Calu3 (cell line): ENCODE measurements around the gene PLB1. TPM values are rescaled to one million over a fixed set of nuclear protein-coding genes. Genes with fewer than 3 reads are reported as not detected.

Source experiments
- BruUV-seq: library from RNA; stranded (reverse); fragments of 400-500 nt; replicated peaks from 2 replicates; lab custom pipeline; 2021; lab: Mats Ljungman, UMichigan
- CTCF ChIA-PET: fragments of 300-600 bp; sonication (Branson Sonifier 250); formaldehyde crosslinking; loops from one replicate; lab custom pipeline; 2022; ENCODE audit warnings: antibody characterized with exemption; lab: Charles Lee
- DNase-seq: peaks from one replicate; pipeline ENCODE4 v3.0.0; 2022
- H3K27ac Mint-ChIP-seq: one replicate; pipeline ENCODE4 v1.8.0; 2022; ENCODE audit warnings: mixed read lengths; ENCODE audit not compliant: unreplicated experiment
- H3K27me3 Mint-ChIP-seq: one replicate; pipeline ENCODE4 v1.8.0; 2022; ENCODE audit warnings: mixed read lengths; ENCODE audit not compliant: unreplicated experiment
- H3K36me3 Mint-ChIP-seq: one replicate; pipeline ENCODE4 v1.8.0; 2022; ENCODE audit warnings: mild to moderate bottlenecking, moderate library complexity, mixed read lengths; ENCODE audit not compliant: insufficient read depth, unreplicated experiment
- H3K4me1 Mint-ChIP-seq: one replicate; pipeline ENCODE4 v1.8.0; 2022; ENCODE audit warnings: mild to moderate bottlenecking, low read depth, mixed read lengths; ENCODE audit not compliant: unreplicated experiment
- H3K4me3 Mint-ChIP-seq: one replicate; pipeline ENCODE4 v1.8.0; 2022; ENCODE audit warnings: mild to moderate bottlenecking, low read depth, moderate library complexity, mixed read lengths; ENCODE audit not compliant: unreplicated experiment
- H3K9me3 Mint-ChIP-seq: one replicate; pipeline ENCODE4 v1.8.0; 2022; ENCODE audit warnings: low read depth, mixed read lengths; ENCODE audit not compliant: unreplicated experiment
- intact Hi-C: fragments of 100-400 bp; cut with micrococcal nuclease; formaldehyde crosslinking; loops from one replicate; pipeline ENCODE4 v1.10.0; 2022; ENCODE audit not compliant: unreplicated experiment
- total RNA-seq: library from RNA; stranded (reverse); gene quantifications from 2 replicates; pipeline ENCODE4 v1.2.3, GENCODE V29; 2022
- TF ChIP-seq, protein P1 (sequence below): fragments of 200-600 bp; IDR thresholded peaks from one replicate; pipeline ENCODE4 v1.8.0; 2022; ENCODE audit warnings: antibody characterized with exemption; ENCODE audit not compliant: unreplicated experiment

PLB1 gene
- total RNA-seq, 1 experiment from 2014 or later = 1.6 TPM

- intact Hi-C loops = no loop called here
- H3K27ac Mint-ChIP-seq = no peak overlapping the region
- H3K36me3 Mint-ChIP-seq = peaks cover 12% of the 10 kb centered on the region
- no TSS peak for BruUV-seq
- H3K9me3 Mint-ChIP-seq = peaks cover 3% of the 10 kb centered on the region
- H3K27me3 Mint-ChIP-seq = no peaks in the 10 kb centered on the region
- peaks cover 29% of the 10 kb centered on the region for H3K4me1 Mint-ChIP-seq
- DNase-seq = no peak
- TF ChIP-seq, protein P1, sequence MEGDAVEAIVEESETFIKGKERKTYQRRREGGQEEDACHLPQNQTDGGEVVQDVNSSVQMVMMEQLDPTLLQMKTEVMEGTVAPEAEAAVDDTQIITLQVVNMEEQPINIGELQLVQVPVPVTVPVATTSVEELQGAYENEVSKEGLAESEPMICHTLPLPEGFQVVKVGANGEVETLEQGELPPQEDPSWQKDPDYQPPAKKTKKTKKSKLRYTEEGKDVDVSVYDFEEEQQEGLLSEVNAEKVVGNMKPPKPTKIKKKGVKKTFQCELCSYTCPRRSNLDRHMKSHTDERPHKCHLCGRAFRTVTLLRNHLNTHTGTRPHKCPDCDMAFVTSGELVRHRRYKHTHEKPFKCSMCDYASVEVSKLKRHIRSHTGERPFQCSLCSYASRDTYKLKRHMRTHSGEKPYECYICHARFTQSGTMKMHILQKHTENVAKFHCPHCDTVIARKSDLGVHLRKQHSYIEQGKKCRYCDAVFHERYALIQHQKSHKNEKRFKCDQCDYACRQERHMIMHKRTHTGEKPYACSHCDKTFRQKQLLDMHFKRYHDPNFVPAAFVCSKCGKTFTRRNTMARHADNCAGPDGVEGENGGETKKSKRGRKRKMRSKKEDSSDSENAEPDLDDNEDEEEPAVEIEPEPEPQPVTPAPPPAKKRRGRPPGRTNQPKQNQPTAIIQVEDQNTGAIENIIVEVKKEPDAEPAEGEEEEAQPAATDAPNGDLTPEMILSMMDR = no peak
- H3K4me3 Mint-ChIP-seq = no peak overlapping the region
- CTCF ChIA-PET = no interaction called here
Measured at GRCh38 chr2:28628987-28629386, 133.1 kb downstream of the PLB1 start.

DNA sequence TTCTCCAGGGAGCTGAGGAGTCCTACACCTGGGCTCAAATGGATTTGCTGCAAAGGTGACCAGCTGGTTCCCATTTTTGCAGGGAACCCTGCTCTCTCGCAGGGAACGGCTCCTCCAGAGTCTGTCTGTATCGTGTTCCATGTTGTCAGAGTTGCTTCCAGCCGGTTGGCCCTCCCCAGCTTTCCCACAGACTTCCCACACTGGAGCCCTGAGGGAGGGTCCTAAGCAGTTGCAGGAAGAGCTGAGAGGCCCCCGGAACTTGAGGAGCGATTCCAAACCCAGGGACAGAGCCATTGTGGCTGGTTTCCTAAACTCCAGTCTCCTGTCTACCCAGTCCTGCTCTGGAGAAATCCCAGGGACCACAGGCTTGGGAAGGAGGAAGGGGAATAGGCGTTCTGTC, 134.1 kb downstream of the PLB1 start:
- no TSS peak for BruUV-seq
- no peaks in the 10 kb centered on the region for H3K9me3 Mint-ChIP-seq
- TF ChIP-seq, protein P1 = no peak
- no peaks in the 10 kb centered on the region for H3K27me3 Mint-ChIP-seq
- H3K36me3 Mint-ChIP-seq = peaks cover 4% of the 10 kb centered on the region
- CTCF ChIA-PET = interaction anchor here (1.2 kb wide), 1 partner anchor 80 kb away, joined by 3 read pairs; no protein-coding TSS in a partner anchor
- intact Hi-C loops = no loop called here
- H3K27ac Mint-ChIP-seq = no peak overlapping the region
- peaks cover 24% of the 10 kb centered on the region for H3K4me1 Mint-ChIP-seq
- no peak for DNase-seq
- H3K4me3 Mint-ChIP-seq = no peak overlapping the region

GRCh38 chr2:28630341-28630740, 134.5 kb downstream of the PLB1 start:
- Mint-ChIP-seq H3K27ac (no peak overlapping the region), H3K4me3 (no peak overlapping the region), H3K36me3 (no peaks in the 10 kb centered on the region), H3K27me3 (no peaks in the 10 kb centered on the region), H3K4me1 (peaks cover 24% of the 10 kb centered on the region), H3K9me3 (no peaks in the 10 kb centered on the region)
- TF ChIP-seq, protein P1 = no peak
- BruUV-seq = no TSS peak
- no peak for DNase-seq
- intact Hi-C loops = no loop called here
- CTCF ChIA-PET = interaction anchor here (1.2 kb wide), 1 partner anchor 80 kb away, joined by 3 read pairs; no protein-coding TSS in a partner anchor

DNA sequence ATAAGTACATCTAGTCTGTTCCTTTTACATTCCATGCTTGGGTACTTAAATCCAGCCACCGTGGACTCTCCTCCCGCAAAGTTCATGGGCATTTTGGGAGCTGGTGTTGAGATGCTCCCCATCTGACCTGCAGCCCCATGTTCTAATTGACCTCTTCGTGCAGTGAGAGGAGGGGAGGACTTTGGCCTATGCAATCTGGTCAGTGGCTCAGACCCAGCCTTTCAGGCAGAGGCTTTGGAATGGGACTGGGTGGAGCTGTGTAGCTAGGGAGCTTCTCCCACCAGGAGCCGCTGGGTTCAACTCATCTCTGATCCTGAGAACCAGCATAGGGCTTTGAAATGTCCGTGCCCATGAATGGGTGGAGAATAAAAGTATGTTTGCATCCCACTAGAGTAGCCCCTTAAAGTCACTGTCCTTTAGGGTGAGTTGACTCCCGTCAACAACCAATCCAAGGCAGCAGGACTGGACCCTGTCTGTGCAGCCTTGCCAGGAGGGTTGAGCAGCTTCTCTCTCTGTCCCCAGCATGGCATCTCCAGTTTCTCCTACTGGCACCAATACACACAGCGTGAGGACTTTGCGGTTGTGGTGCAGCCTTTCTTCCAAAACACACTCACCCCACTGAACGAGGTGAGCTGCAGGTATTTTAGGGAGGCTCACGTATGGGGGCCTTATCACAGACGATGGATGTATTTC, 135.8 kb downstream of the PLB1 start:
- no peak for DNase-seq
- TF ChIP-seq, protein P1 = no peak
- no TSS peak for BruUV-seq
- CTCF ChIA-PET = no interaction called here
- H3K36me3 Mint-ChIP-seq = no peaks in the 10 kb centered on the region
- H3K27me3 Mint-ChIP-seq = no peaks in the 10 kb centered on the region
- no peak overlapping the region for H3K4me3 Mint-ChIP-seq
- intact Hi-C loops = no loop called here
- peaks cover 26% of the 10 kb centered on the region for H3K4me1 Mint-ChIP-seq
- H3K9me3 Mint-ChIP-seq = no peaks in the 10 kb centered on the region
- no peak overlapping the region for H3K27ac Mint-ChIP-seq
